ENCODE measurements around the gene VSIG2. TPM values are rescaled to one million over a fixed set of nuclear protein-coding genes. Genes with fewer than 3 reads are reported as not detected.

The VSIG2 gene
- total and polyA plus RNA-seq, 2 donors (not counting 3 experiments of a cell fraction or from before 2014, with no cell fraction given), result 1.2 to 7.0 TPM

GRCh38 chr11:124745270-124745834 is 6.7 kb downstream of the VSIG2 start:
- no peaks in the 10 kb centered on the region for H4K20me1 ChIP-seq (replicated peaks; ENCODE audit: control insufficient read depth, extremely low read depth, insufficient read depth, low read length)
- no peaks in the 10 kb centered on the region for H3K27me3 ChIP-seq (ENCODE audit: control insufficient read depth in 2 of 2, insufficient read depth in 2 of 2, low read length in 2 of 2)
- no peaks in the 10 kb centered on the region for H3K9me3 ChIP-seq (replicated peaks; ENCODE audit: control insufficient read depth, insufficient read depth, low read length)
- TF ChIP-seq CTCF (IDR thresholded peaks at IDR 0.05; ENCODE audit: extremely low read depth in 1 of 2, insufficient read depth in 1 of 2, low read depth in 1 of 2, low read length in 2 of 2) (no peak), GATA2 (IDR thresholded peaks at IDR 0.05; ENCODE audit: insufficient read depth, insufficient read length, low read depth, low read length) (no peak), MYC (IDR thresholded peaks at IDR 0.05; ENCODE audit: low read depth, low read length) (no peak), EZH2 (IDR thresholded peaks at IDR 0.05; ENCODE audit: borderline replicate concordance, low read depth, low read length, severe bottlenecking) (no peak), JUN (IDR thresholded peaks at IDR 0.05; ENCODE audit: borderline replicate concordance, insufficient read depth, insufficient read length, low read depth) (no peak), POLR2AphosphoS5 (IDR thresholded peaks at IDR 0.05; ENCODE audit: insufficient read depth, low read depth, low read length) (no peak)
- no peak overlapping the region for H3K4me2 ChIP-seq (ENCODE audit: insufficient read depth, low read length)
- no peak overlapping the region for H3K9ac ChIP-seq (replicated peaks; ENCODE audit: extremely low read depth, insufficient read depth, low read length)
- FAIRE-seq (no peak), DNase-seq (ENCODE audit: low read depth, low spot score) (no peak)
- H3K79me2 ChIP-seq (ENCODE audit: control insufficient read depth, insufficient read depth, low read length), result peaks cover 2% of the 10 kb centered on the region
- H3K4me3 ChIP-seq (replicated peaks in 1 of 3; ENCODE audit: insufficient read depth in 1 of 3, low read depth in 1 of 3, low read length in 3 of 3), result no peak overlapping the region
- H3K4me1 ChIP-seq (ENCODE audit: control insufficient read depth, extremely low read depth, insufficient read depth, low read length), result peaks cover 43% of the 10 kb centered on the region
- dilution Hi-C loops (cut with MboI; ENCODE audit: extremely low pct_ligation_motif_present, low sequenced_read_pairs) (no loop called here), intact Hi-C loops (cut with micrococcal nuclease) (no loop called here)
- H3K36me3 ChIP-seq (ENCODE audit: control insufficient read depth in 2 of 2, extremely low read depth in 1 of 2, insufficient read depth in 2 of 2, low read length in 2 of 2), result no peaks in the 10 kb centered on the region
- POLR2A ChIA-PET, result interaction anchor here (1.1 to 5.0 kb wide), 3 partner anchors 14 to 28 kb away, joined by 3 to 67 read pairs (median 9); no protein-coding TSS in a partner anchor
- no peak overlapping the region for H3K27ac ChIP-seq (ENCODE audit: insufficient read depth, low read depth, low read length)
- H3K9me1 ChIP-seq (replicated peaks; ENCODE audit: control insufficient read depth, extremely low read depth, insufficient read depth, low read length), result no peaks in the 10 kb centered on the region
- CTCF ChIA-PET, result interaction anchor here (1.3 to 16.9 kb wide), 5 partner anchors 8 to 131 kb away, joined by 4 to 301 read pairs (median 9); partner anchors contain the start of genes ESAM, SIAE and SPA17
- BruUV-seq (replicated peaks), result no TSS peak
- no peak overlapping the region for H2AFZ ChIP-seq (ENCODE audit: low read depth, low read length)
